HepG2 (cell line): ENCODE measurements around the gene STK4.

Experiments used
- CTCF ChIP-seq: sonication (generic); formaldehyde crosslinking; IDR thresholded peaks from 2 replicates; pipeline ENCODE4 v1.5.0; 2020; ENCODE audit warnings: mild to moderate bottlenecking, missing genetic modification reagents, moderate library complexity
- HNRNPL ChIP-seq: fragments of 200-400 bp; formaldehyde crosslinking; IDR thresholded peaks from 2 replicates; pipeline ENCODE4 v1.6.1; 2017; ENCODE audit warnings: mild to moderate bottlenecking, low read depth, low read length
- ZBTB1 ChIP-seq: sonication (generic); formaldehyde crosslinking; IDR thresholded peaks from 2 replicates; pipeline ENCODE4 v1.4.0; 2020; ENCODE audit warnings: missing genetic modification reagents, borderline replicate concordance
- ZNF138 ChIP-seq: sonication (generic); formaldehyde crosslinking; IDR thresholded peaks from 2 replicates; pipeline ENCODE4 v1.5.0; 2020; ENCODE audit warnings: mild to moderate bottlenecking, low read depth, missing genetic modification reagents
- ZNF598 ChIP-seq: sonication (generic); formaldehyde crosslinking; IDR thresholded peaks from 2 replicates; pipeline ENCODE4 v1.5.1; 2020; ENCODE audit warnings: mild to moderate bottlenecking, missing genetic modification reagents, borderline replicate concordance
- ZNF777 ChIP-seq: sonication (generic); formaldehyde crosslinking; IDR thresholded peaks from 2 replicates; pipeline ENCODE4 v1.4.0; 2020; ENCODE audit warnings: missing genetic modification reagents
- TF ChIP-seq, protein P1 (sequence below): sonication (generic); formaldehyde crosslinking; IDR thresholded peaks from 2 replicates; pipeline ENCODE4 v1.5.0; 2020; ENCODE audit warnings: missing genetic modification reagents, mild to moderate bottlenecking, borderline replicate concordance

DNA sequence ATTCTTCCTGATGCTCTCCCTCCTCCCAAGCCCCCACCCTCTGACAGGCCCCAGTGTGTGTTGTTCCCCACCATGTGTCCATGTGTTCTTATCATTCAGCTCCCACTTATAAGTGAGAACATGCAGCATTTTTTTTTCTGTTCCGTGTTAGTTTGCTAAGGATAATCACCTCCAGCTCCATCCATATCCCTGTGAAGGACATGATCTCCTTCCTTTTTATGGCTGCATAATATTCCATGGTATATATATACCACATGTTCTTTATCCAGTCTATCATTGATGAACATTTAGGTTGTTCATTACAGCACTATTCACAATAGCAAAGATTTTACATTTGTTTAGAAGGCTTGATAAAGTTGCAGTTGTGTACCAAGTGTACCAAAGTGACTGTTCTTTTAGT lies 76.7 kb downstream of the STK4 start:
- TF ChIP-seq HNRNPL, result no peak
- TF ChIP-seq ZNF138 (CRISPR knock-in tag), result no peak
- no peak for TF ChIP-seq CTCF (CRISPR knock-in tag)
- TF ChIP-seq, protein P1, sequence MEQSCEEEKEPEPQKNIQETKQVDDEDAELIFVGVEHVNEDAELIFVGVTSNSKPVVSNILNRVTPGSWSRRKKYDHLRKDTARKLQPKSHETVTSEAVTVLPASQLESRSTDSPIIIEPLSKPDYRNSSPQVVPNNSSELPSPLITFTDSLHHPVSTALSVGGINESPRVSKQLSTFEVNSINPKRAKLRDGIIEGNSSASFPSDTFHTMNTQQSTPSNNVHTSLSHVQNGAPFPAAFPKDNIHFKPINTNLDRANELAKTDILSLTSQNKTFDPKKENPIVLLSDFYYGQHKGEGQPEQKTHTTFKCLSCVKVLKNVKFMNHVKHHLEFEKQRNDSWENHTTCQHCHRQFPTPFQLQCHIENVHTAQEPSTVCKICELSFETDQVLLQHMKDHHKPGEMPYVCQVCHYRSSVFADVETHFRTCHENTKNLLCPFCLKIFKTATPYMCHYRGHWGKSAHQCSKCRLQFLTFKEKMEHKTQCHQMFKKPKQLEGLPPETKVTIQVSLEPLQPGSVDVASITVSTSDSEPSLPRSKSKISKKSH (CRISPR knock-in tag), result no peak
- TF ChIP-seq ZNF777, result no peak
- TF ChIP-seq ZBTB1, result no peak
- no peak for TF ChIP-seq ZNF598 (CRISPR knock-in tag)
